Stimulated activated effector memory CD8-positive, alpha-beta T cell treated with anti-CD3 and anti-CD28 coated beads, Interleukin-12 subunit alpha, Interleukin-12 subunit beta, amount 100 ng/mL, for 72 hours (primary cell): ENCODE results near the gene ZNF91.
"Not testable (repeated sequence)": the region's sequence is repeated elsewhere in the genome, so short reads cannot be mapped to it uniquely, and the experiment has no call there.

Source experiments
- ATAC-seq: fragments of 150-1000 bp; cut with Tn5 transposase; 2 replicates; pipeline ENCODE4 v1.10.0; 2021
- DNase-seq, 2 donors: peaks; one replicate each; pipeline ENCODE4 v3.0.0; 2021 to 2022; ENCODE audit warnings: low spot score in 2 of 2
- H3K27ac Mint-ChIP-seq: one replicate; pipeline ENCODE4 v1.8.0; 2022; ENCODE audit warnings: mild to moderate bottlenecking, mixed read lengths
- H3K36me3 Mint-ChIP-seq: one replicate; pipeline ENCODE4 v1.8.0; 2022; ENCODE audit warnings: mild to moderate bottlenecking, mixed read lengths
- H3K4me1 Mint-ChIP-seq: one replicate; pipeline ENCODE4 v1.8.0; 2022; ENCODE audit warnings: mixed read lengths
- H3K4me3 Mint-ChIP-seq: one replicate; pipeline ENCODE4 v1.8.0; 2022; ENCODE audit warnings: mild to moderate bottlenecking, mixed read lengths
- H3K9me3 Mint-ChIP-seq: one replicate; pipeline ENCODE4 v1.8.0; 2022; ENCODE audit warnings: mixed read lengths

Gene ZNF91

GRCh38 chr19:23395041-23395721 is at the start of gene ZNF91:
Gene ZNF91 (minus strand): TSS chr19:23395471. CDS start chr19:23395354, 117 bp downstream.
- DNase-seq (peak; percentile 69 to 92), ATAC-seq (peak; percentile 99)
- peaks cover 21% of the 10 kb centered on the region for H3K4me1 Mint-ChIP-seq
- H3K27ac Mint-ChIP-seq: peak within 1 kb of the TSS; percentile 97
- H3K4me3 Mint-ChIP-seq: peak within 1 kb of the TSS; percentile 92
- H3K9me3 Mint-ChIP-seq: no peaks in the 10 kb centered on the region
- peaks cover 47% of the 10 kb centered on the region for H3K36me3 Mint-ChIP-seq

- Mint-ChIP-seq H3K36me3 (no peaks in the 10 kb centered on the region), H3K4me1 (no peaks in the 10 kb centered on the region), H3K9me3 (peaks cover 35% of the 10 kb centered on the region), H3K4me3 (no peak overlapping the region), H3K27ac (no peak overlapping the region)
- DNase-seq: no peak
- ATAC-seq: no peak
These were observed 45.5 kb upstream of the ZNF91 start for GRCh38 chr19:23440791-23441190.

GRCh38 chr19:23440207-23440606 is 44.9 kb upstream of the ZNF91 start:
- ATAC-seq (no peak), DNase-seq (no peak)
- H3K36me3 Mint-ChIP-seq: no peaks in the 10 kb centered on the region
- H3K4me1 Mint-ChIP-seq: no peaks in the 10 kb centered on the region
- H3K9me3 Mint-ChIP-seq: peaks cover 33% of the 10 kb centered on the region
- no peak overlapping the region for H3K27ac Mint-ChIP-seq
- no peak overlapping the region for H3K4me3 Mint-ChIP-seq

- DNase-seq: no peak
- no peaks in the 10 kb centered on the region for H3K4me1 Mint-ChIP-seq
- H3K27ac Mint-ChIP-seq: no peak overlapping the region
- H3K9me3 Mint-ChIP-seq: peaks cover 36% of the 10 kb centered on the region
- no peak overlapping the region for H3K4me3 Mint-ChIP-seq
- H3K36me3 Mint-ChIP-seq: no peaks in the 10 kb centered on the region
- ATAC-seq: no peak
These were observed 44.4 kb upstream of the ZNF91 start for GRCh38 chr19:23439623-23440022.

- no peak for DNase-seq
- ATAC-seq: no peak
- H3K27ac Mint-ChIP-seq: no peak overlapping the region
- H3K9me3 Mint-ChIP-seq: peaks cover 43% of the 10 kb centered on the region
- no peak overlapping the region for H3K4me3 Mint-ChIP-seq
- H3K4me1 Mint-ChIP-seq: no peaks in the 10 kb centered on the region
- no peaks in the 10 kb centered on the region for H3K36me3 Mint-ChIP-seq
These were observed 42.6 kb upstream of the ZNF91 start for GRCh38 chr19:23437901-23438300.

GRCh38 chr19:23436944-23437343 is 41.7 kb upstream of the ZNF91 start:
- Mint-ChIP-seq H3K9me3 (peaks cover 43% of the 10 kb centered on the region), H3K27ac (no peak overlapping the region), H3K36me3 (no peaks in the 10 kb centered on the region), H3K4me1 (no peaks in the 10 kb centered on the region), H3K4me3 (no peak overlapping the region)
- DNase-seq: no peak
- ATAC-seq: no peak

GRCh38 chr19:23436318-23436717 is 41.0 kb upstream of the ZNF91 start:
- H3K4me1 Mint-ChIP-seq: no peaks in the 10 kb centered on the region
- no peak overlapping the region for H3K4me3 Mint-ChIP-seq
- ATAC-seq: no peak
- DNase-seq: no peak
- H3K36me3 Mint-ChIP-seq: no peaks in the 10 kb centered on the region
- no peak overlapping the region for H3K27ac Mint-ChIP-seq
- peaks cover 43% of the 10 kb centered on the region for H3K9me3 Mint-ChIP-seq

GRCh38 chr19:23420824-23421223 is 25.6 kb upstream of the ZNF91 start:
- Mint-ChIP-seq H3K9me3 (no peaks in the 10 kb centered on the region), H3K36me3 (no peaks in the 10 kb centered on the region), H3K27ac (no peak overlapping the region), H3K4me1 (peaks cover 2% of the 10 kb centered on the region), H3K4me3 (no peak overlapping the region)
- no peak for ATAC-seq
- DNase-seq: no peak

GRCh38 chr19:23419261-23419660 is 24.0 kb upstream of the ZNF91 start:
- ATAC-seq, DNase-seq, H3K4me3 Mint-ChIP-seq, H3K27ac Mint-ChIP-seq, H3K36me3 Mint-ChIP-seq, H3K9me3 Mint-ChIP-seq: not testable (repeated sequence)
- peaks cover 11% of the 10 kb centered on the region for H3K4me1 Mint-ChIP-seq

GRCh38 chr19:23415561-23416191 is 20.4 kb upstream of the ZNF91 start:
- Mint-ChIP-seq H3K27ac (no peak overlapping the region), H3K4me3 (peak overlapping the region; percentile 66), H3K9me3 (no peaks in the 10 kb centered on the region), H3K4me1 (peaks cover 11% of the 10 kb centered on the region), H3K36me3 (no peaks in the 10 kb centered on the region)
- DNase-seq (no peak), ATAC-seq (peak; percentile 60)

GRCh38 chr19:23415034-23415433 is 19.8 kb upstream of the ZNF91 start:
- no peaks in the 10 kb centered on the region for H3K36me3 Mint-ChIP-seq
- peak overlapping the region; percentile 66 for H3K4me3 Mint-ChIP-seq
- H3K4me1 Mint-ChIP-seq: peaks cover 11% of the 10 kb centered on the region
- no peaks in the 10 kb centered on the region for H3K9me3 Mint-ChIP-seq
- DNase-seq (no peak), ATAC-seq (no peak)
- H3K27ac Mint-ChIP-seq: no peak overlapping the region

GRCh38 chr19:23410155-23410554 is 14.9 kb upstream of the ZNF91 start:
- no peaks in the 10 kb centered on the region for H3K9me3 Mint-ChIP-seq
- H3K36me3 Mint-ChIP-seq: no peaks in the 10 kb centered on the region
- peaks cover 4% of the 10 kb centered on the region for H3K4me1 Mint-ChIP-seq
- ATAC-seq (no peak), DNase-seq (no peak)
- no peak overlapping the region for H3K27ac Mint-ChIP-seq
- H3K4me3 Mint-ChIP-seq: no peak overlapping the region

GRCh38 chr19:23409392-23410048 is 14.2 kb upstream of the ZNF91 start:
- H3K4me1 Mint-ChIP-seq: no peaks in the 10 kb centered on the region
- H3K36me3 Mint-ChIP-seq: no peaks in the 10 kb centered on the region
- no peak overlapping the region for H3K4me3 Mint-ChIP-seq
- H3K27ac Mint-ChIP-seq: no peak overlapping the region
- DNase-seq (no peak), ATAC-seq (no peak)
- no peaks in the 10 kb centered on the region for H3K9me3 Mint-ChIP-seq

- H3K9me3 Mint-ChIP-seq: no peaks in the 10 kb centered on the region
These were observed 12.4 kb upstream of the ZNF91 start for GRCh38 chr19:23407616-23408133.

GRCh38 chr19:23406721-23407120 is 11.4 kb upstream of the ZNF91 start:
- Mint-ChIP-seq H3K4me3 (no peak overlapping the region), H3K4me1 (peaks cover 9% of the 10 kb centered on the region)
- ATAC-seq: no peak

More at GRCh38 chr19:23407616-23408133, 12.4 kb upstream of the ZNF91 start:
- Mint-ChIP-seq H3K27ac (no peak overlapping the region), H3K4me1 (peaks cover under 1% of the 10 kb centered on the region), H3K4me3 (no peak overlapping the region), H3K36me3 (no peaks in the 10 kb centered on the region)
- ATAC-seq (no peak), DNase-seq (no peak)

GRCh38 chr19:23406091-23406490 is 10.8 kb upstream of the ZNF91 start:
- no peak for DNase-seq
- Mint-ChIP-seq H3K27ac (no peak overlapping the region), H3K4me1 (peaks cover 9% of the 10 kb centered on the region), H3K36me3 (no peaks in the 10 kb centered on the region), H3K9me3 (no peaks in the 10 kb centered on the region), H3K4me3 (no peak overlapping the region)
- no peak for ATAC-seq

More at GRCh38 chr19:23406721-23407120, 11.4 kb upstream of the ZNF91 start:
- Mint-ChIP-seq H3K27ac (no peak overlapping the region), H3K9me3 (no peaks in the 10 kb centered on the region), H3K36me3 (no peaks in the 10 kb centered on the region)
- no peak for DNase-seq
